Panc1 (cell line): Measurements from ENCODE around the gene CFAP126. TPM values are rescaled to one million over a fixed set of nuclear protein-coding genes. Genes with fewer than 3 reads are reported as not detected.

Source experiments
- ATAC-seq: fragments of 200-7000 bp; cut with Tn5 transposase; 2 replicates; pipeline ENCODE4 v1.9.1; 2020; ENCODE audit warnings: mild to moderate bottlenecking, moderate library complexity
- BruUV-seq: library from RNA; stranded (reverse); fragments of 400-500 nt; replicated peaks from 2 replicates; lab custom pipeline; 2021; lab: Mats Ljungman, UMichigan
- CTCF ChIA-PET: fragments of 300-600 bp; sonication (Branson Sonifier 250); formaldehyde crosslinking; loops from one replicate; lab custom pipeline; 2022; ENCODE audit warnings: antibody characterized with exemption; lab: Charles Lee
- POLR2A ChIA-PET: fragments of 300-600 bp; sonication (Branson Sonifier 250); formaldehyde crosslinking; loops from one replicate; lab custom pipeline; 2022; ENCODE audit warnings: antibody characterized with exemption; lab: Charles Lee
- DNase-seq: peaks from one replicate; pipeline ENCODE4 v3.0.0-alpha.2; 2010; ENCODE audit warnings: low read depth, low spot score
- H3K27ac ChIP-seq: 2 replicates; pipeline ENCODE4 v1.5.1; 2011; ENCODE audit warnings: mild to moderate bottlenecking, low read length, inconsistent platforms
- H3K27me3 ChIP-seq: fragments of 200-500 bp; sonication (Bioruptor generic); 2 replicates; pipeline ENCODE4 v1.6.0; 2014; ENCODE audit warnings: low read length, inconsistent platforms; ENCODE audit not compliant: control insufficient read depth, insufficient read depth
- H3K36me3 ChIP-seq: fragments of 200-500 bp; sonication (Bioruptor generic); 2 replicates; pipeline ENCODE4 v1.5.1; 2014; ENCODE audit warnings: inconsistent platforms, mild to moderate bottlenecking, low read length, moderate library complexity; ENCODE audit not compliant: control insufficient read depth, insufficient read depth
- H3K4me1 ChIP-seq: 2 replicates; pipeline ENCODE4 v1.5.1; 2011; ENCODE audit warnings: inconsistent platforms, mild to moderate bottlenecking, low read length, moderate library complexity; ENCODE audit not compliant: control insufficient read depth, insufficient read depth
- H3K4me3 ChIP-seq, 2 experiments: 2 replicates each; pipeline ENCODE4 v1.5.1; 2011 to 2012; ENCODE audit warnings: low read depth in 2 of 2, low read length in 2 of 2, mild to moderate bottlenecking in 2 of 2, inconsistent platforms in 1 of 2, moderate library complexity in 1 of 2
- H3K9me3 ChIP-seq: fragments of 200-500 bp; sonication (Bioruptor generic); 2 replicates; pipeline ENCODE4 v1.5.1; 2014; ENCODE audit warnings: low read depth, mild to moderate bottlenecking, inconsistent platforms, low read length, moderate library complexity; ENCODE audit not compliant: control insufficient read depth, insufficient read depth
- CTCF ChIP-seq: fragments of 450-650 bp; IDR thresholded peaks from 2 replicates; pipeline ENCODE4 v1.5.1; 2017; ENCODE audit warnings: mild to moderate bottlenecking
- POLR2AphosphoS5 ChIP-seq: IDR thresholded peaks from 2 replicates; pipeline ENCODE4 v1.6.1; 2012; ENCODE audit warnings: mild to moderate bottlenecking, low read depth, low read length, moderate library complexity
- REST ChIP-seq, 2 experiments: IDR thresholded peaks; 2 replicates each; pipeline ENCODE4 v1.6.1; 2011 to 2012; ENCODE audit warnings: low read depth in 2 of 2, control low read depth in 1 of 2, low read length in 1 of 2, mild to moderate bottlenecking in 1 of 2, moderate library complexity in 1 of 2; ENCODE audit not compliant: insufficient read depth in 1 of 2
- SIN3A ChIP-seq: IDR thresholded peaks from 2 replicates; pipeline ENCODE4 v1.6.1; 2012; ENCODE audit warnings: low read depth, mild to moderate bottlenecking, low read length, moderate library complexity, borderline replicate concordance; ENCODE audit not compliant: insufficient read depth
- TCF7L2 ChIP-seq: IDR thresholded peaks from 2 replicates; pipeline ENCODE4 v1.6.1; 2011; ENCODE audit warnings: mild to moderate bottlenecking, low read depth, low read length, inconsistent platforms
- in situ Hi-C: cut with HindIII; loops from 2 replicates; pipeline ENCODE4 v1.10.0; 2016; ENCODE audit warnings: low sequenced_read_pairs, low pct_unique_long_range_greater_than_20kb
- intact Hi-C: fragments of 100-400 bp; cut with micrococcal nuclease; formaldehyde crosslinking; loops from one replicate; pipeline ENCODE4 v1.10.0; 2022; ENCODE audit not compliant: unreplicated experiment
- total RNA-seq: library from RNA; stranded (reverse); gene quantifications from one replicate; pipeline ENCODE4 v1.2.1, GENCODE V29; 2021; ENCODE audit not compliant: unreplicated experiment

CFAP126 gene
- total RNA-seq, 1 experiment from 2014 or later, result not detected

- intact Hi-C loops (no loop called here), in situ Hi-C loops (loop anchor here (25.0 kb wide), 1 partner anchor 176 kb away; the partner anchor contains the start of genes APOA2, FCER1G and NDUFS2)
- Histone ChIP-seq H3K4me1 (peaks cover 26% of the 10 kb centered on the region), H3K4me3 (no peak overlapping the region), H3K27ac (peak overlapping the region; percentile 88), H3K9me3 (no peaks in the 10 kb centered on the region), H3K36me3 (no peaks in the 10 kb centered on the region), H3K27me3 (no peaks in the 10 kb centered on the region)
- no TSS peak for BruUV-seq
- ChIA-PET POLR2A (interaction anchor here (0.7 to 1.6 kb wide), 2 partner anchors 11 to 198 kb away, joined by 4 read pairs; no protein-coding TSS in a partner anchor), CTCF (interaction anchor here (1.4 kb wide), 1 partner anchor 52 kb away, joined by 4 read pairs; no protein-coding TSS in a partner anchor)
- ATAC-seq, result no peak
- DNase-seq, result no peak
- TF ChIP-seq SIN3A (no peak), REST (IDR thresholded peaks at IDR 0.05; ENCODE audit: insufficient read depth in 1 of 2, low read depth in 2 of 2, low read length in 1 of 2) (no peak), POLR2AphosphoS5 (no peak), TCF7L2 (no peak)
Measured at GRCh38 chr1:161388639-161389038, 21.0 kb upstream of the CFAP126 start.

GRCh38 chr1:161382214-161383019 is 14.7 kb upstream of the CFAP126 start:
- no peaks in the 10 kb centered on the region for H3K36me3 ChIP-seq
- H3K4me1 ChIP-seq, result peaks cover 20% of the 10 kb centered on the region
- H3K27me3 ChIP-seq, result no peaks in the 10 kb centered on the region
- DNase-seq, result peak; percentile 68
- in situ Hi-C loops, result loop anchor here (25.0 kb wide), 1 partner anchor 170 kb away; the partner anchor contains the start of genes APOA2, FCER1G and NDUFS2
- ATAC-seq, result peak; percentile 92
- intact Hi-C loops, result no loop called here
- CTCF ChIA-PET, result interaction anchor here (0.8 to 2.1 kb wide), 8 partner anchors 31 to 191 kb away, joined by 3 to 13 read pairs (median 3); partner anchors contain the start of gene TOMM40L
- no peaks in the 10 kb centered on the region for H3K9me3 ChIP-seq
- no TSS peak for BruUV-seq
- POLR2A ChIA-PET, result interaction anchor here (0.6 kb wide), 2 partner anchors 13 to 1350 kb away, joined by 3 to 4 read pairs; no protein-coding TSS in a partner anchor
- no peak for TF ChIP-seq TCF7L2
- TF ChIP-seq CTCF, result peak; percentile 71; the same call in 1 of the 2 replicates
- no peak for TF ChIP-seq REST (IDR thresholded peaks at IDR 0.05; ENCODE audit: insufficient read depth in 1 of 2, low read depth in 2 of 2, low read length in 1 of 2)
- no peak for TF ChIP-seq POLR2AphosphoS5
- TF ChIP-seq SIN3A, result no peak
- peak overlapping the region in 1 of 2 experiments; percentile 21; a peak in 2 of 4 replicates for H3K4me3 ChIP-seq
- peak overlapping the region; percentile 79 for H3K27ac ChIP-seq
